Measurements from ENCODE around the gene PSTK.

The PSTK gene

GRCh38 chr10:122980209-122981065, at the start of gene PSTK:
Gene PSTK (plus strand): TSS chr10:122980401. CDS start chr10:122980480, 79 bp downstream.
- H3K9me2 ChIP-seq (replicated peaks; ENCODE audit: insufficient read depth, low read length): no peaks in the 10 kb centered on the region
- peak within 1 kb of the TSS; percentile 76 for H3K27ac ChIP-seq (ENCODE audit: low read depth, low read length)
- no peaks in the 10 kb centered on the region for H4K20me1 ChIP-seq (ENCODE audit: low read depth, low read length)
- peak within 1 kb of the TSS; percentile 98 for H3K4me2 ChIP-seq (ENCODE audit: low read depth, low read length, poor library complexity, severe bottlenecking)
- no peaks in the 10 kb centered on the region for H3K27me3 ChIP-seq (ENCODE audit: low read length)
- no peaks in the 10 kb centered on the region for H3K9me3 ChIP-seq (ENCODE audit: insufficient read depth, low read length)
- no peaks in the 10 kb centered on the region for H3K79me2 ChIP-seq (ENCODE audit: insufficient read depth, low read length)
- H3K36me3 ChIP-seq (ENCODE audit: low read length): no peaks in the 10 kb centered on the region
- peak within 1 kb of the TSS; percentile 73 for H3K4me3 ChIP-seq (ENCODE audit: insufficient read depth, low read length, poor library complexity, severe bottlenecking)
- H3K9ac ChIP-seq (ENCODE audit: low read length): peak within 1 kb of the TSS; percentile 76
- H2AFZ ChIP-seq (ENCODE audit: low read depth, low read length, severe bottlenecking): peak within 1 kb of the TSS; percentile 99
- no peaks in the 10 kb centered on the region for H3F3A ChIP-seq (ENCODE audit: insufficient read depth)
- TF ChIP-seq EZH2phosphoT487 (conservative IDR thresholded peaks at IDR 0.05; ENCODE audit: low read length) (no peak), CTCF (IDR thresholded peaks at IDR 0.05; ENCODE audit: insufficient read depth, low read length, poor library complexity, severe bottlenecking) (peak; percentile 54)

GRCh38 chr10:122931088-122931906, 48.9 kb upstream of the PSTK start:
- Histone ChIP-seq H3K36me3 (ENCODE audit: low read length) (peaks cover 7% of the 10 kb centered on the region; the same call in 1 of the 2 replicates), H3K27me3 (ENCODE audit: low read length) (no peaks in the 10 kb centered on the region), H3K4me2 (ENCODE audit: low read depth, low read length, poor library complexity, severe bottlenecking) (no peak overlapping the region), H3K9me3 (ENCODE audit: insufficient read depth, low read length) (no peaks in the 10 kb centered on the region), H3F3A (ENCODE audit: insufficient read depth) (no peaks in the 10 kb centered on the region), H2AFZ (ENCODE audit: low read depth, low read length, severe bottlenecking) (no peak overlapping the region), H3K9ac (ENCODE audit: low read length) (no peak overlapping the region), H3K79me2 (ENCODE audit: insufficient read depth, low read length) (no peaks in the 10 kb centered on the region), H3K27ac (ENCODE audit: low read depth, low read length) (no peak overlapping the region), H3K4me3 (ENCODE audit: insufficient read depth, low read length, poor library complexity, severe bottlenecking) (no peak overlapping the region), H4K20me1 (ENCODE audit: low read depth, low read length) (no peaks in the 10 kb centered on the region), H3K9me2 (replicated peaks; ENCODE audit: insufficient read depth, low read length) (no peaks in the 10 kb centered on the region)
- TF ChIP-seq EZH2phosphoT487 (conservative IDR thresholded peaks at IDR 0.05; ENCODE audit: low read length): no peak
- no peak for TF ChIP-seq CTCF (IDR thresholded peaks at IDR 0.05; ENCODE audit: insufficient read depth, low read length, poor library complexity, severe bottlenecking)

- no peaks in the 10 kb centered on the region for H3K9me2 ChIP-seq (replicated peaks; ENCODE audit: insufficient read depth, low read length)
- H2AFZ ChIP-seq (ENCODE audit: low read depth, low read length, severe bottlenecking): no peak overlapping the region
- H3K79me2 ChIP-seq (ENCODE audit: insufficient read depth, low read length): no peaks in the 10 kb centered on the region
- H3K36me3 ChIP-seq (ENCODE audit: low read length): peaks cover 27% of the 10 kb centered on the region
- no peaks in the 10 kb centered on the region for H4K20me1 ChIP-seq (ENCODE audit: low read depth, low read length)
- H3F3A ChIP-seq (ENCODE audit: insufficient read depth): no peaks in the 10 kb centered on the region
- no peak overlapping the region for H3K9ac ChIP-seq (ENCODE audit: low read length)
- H3K27me3 ChIP-seq (ENCODE audit: low read length): no peaks in the 10 kb centered on the region
- H3K4me2 ChIP-seq (ENCODE audit: low read depth, low read length, poor library complexity, severe bottlenecking): no peak overlapping the region
- H3K9me3 ChIP-seq (ENCODE audit: insufficient read depth, low read length): no peaks in the 10 kb centered on the region
- H3K4me3 ChIP-seq (ENCODE audit: insufficient read depth, low read length, poor library complexity, severe bottlenecking): no peak overlapping the region
- no peak overlapping the region for H3K27ac ChIP-seq (ENCODE audit: low read depth, low read length)
- TF ChIP-seq EZH2phosphoT487 (conservative IDR thresholded peaks at IDR 0.05; ENCODE audit: low read length) (no peak), CTCF (IDR thresholded peaks at IDR 0.05; ENCODE audit: insufficient read depth, low read length, poor library complexity, severe bottlenecking) (no peak)
Observed at GRCh38 chr10:122939133-122939855, 40.9 kb upstream of the PSTK start.
